Measurements from ENCODE around the gene KRTAP3-2. TPM values are rescaled to one million over a fixed set of nuclear protein-coding genes. Genes with fewer than 3 reads are reported as not detected.
"Not testable (repeated sequence)": the region's sequence is repeated elsewhere in the genome, so short reads cannot be mapped to it uniquely, and the experiment has no call there.

The KRTAP3-2 gene
- not detected in 2 replicates for total RNA-seq (2014; rRNA removed; shearing (Covaris generic))

GRCh38 chr17:40999563-40999962, at the start of gene KRTAP3-2:
TSS of gene KRTAP3-2 (minus strand) at chr17:40999906. CDS start at chr17:40999853, 53 bp downstream.
- DNase-seq (ENCODE audit: low spot score) = not testable (repeated sequence)

GRCh38 chr17:41049110-41049509, 49.4 kb upstream of the KRTAP3-2 start:
- no peak for DNase-seq (ENCODE audit: low spot score)

- no peak for DNase-seq (ENCODE audit: low spot score)
These were observed 48.7 kb upstream of the KRTAP3-2 start for GRCh38 chr17:41048441-41048840.

GRCh38 chr17:41046735-41047465, 47.2 kb upstream of the KRTAP3-2 start, which contains the start of gene KRTAP2-1:
TSS of gene KRTAP2-1 (minus strand) at chr17:41047316. CDS start at chr17:41047267, 49 bp downstream.
- DNase-seq (ENCODE audit: low spot score) = not testable (repeated sequence)

GRCh38 chr17:41042953-41043352, 43.2 kb upstream of the KRTAP3-2 start:
- DNase-seq (ENCODE audit: low spot score) = no peak

- DNase-seq (ENCODE audit: low spot score) = not testable (repeated sequence)
These were observed 41.3 kb upstream of the KRTAP3-2 start, which contains the start of gene KRTAP1-1 for GRCh38 chr17:41040783-41041571. TSS of gene KRTAP1-1 (minus strand) at chr17:41041450. CDS start at chr17:41041397, 53 bp downstream.

GRCh38 chr17:41037853-41038350, 38.2 kb upstream of the KRTAP3-2 start:
- no peak for DNase-seq (ENCODE audit: low spot score)

GRCh38 chr17:41034346-41034935, 34.7 kb upstream of the KRTAP3-2 start, which contains the start of gene KRTAP1-3:
TSS of gene KRTAP1-3 (minus strand) at chr17:41034874. CDS start at chr17:41034821, 53 bp downstream.
- not testable (repeated sequence) for DNase-seq (ENCODE audit: low spot score)

GRCh38 chr17:41029633-41030245, 30.0 kb upstream of the KRTAP3-2 start, which contains the start of gene KRTAP1-4:
TSS of gene KRTAP1-4 (minus strand) at chr17:41030195. CDS start at chr17:41030078, 117 bp downstream.
- no peak for DNase-seq (ENCODE audit: low spot score)

GRCh38 chr17:41026715-41027471, 27.2 kb upstream of the KRTAP3-2 start, which contains the start of gene KRTAP1-5:
TSS of gene KRTAP1-5 (minus strand) at chr17:41027208. CDS start at chr17:41027155, 53 bp downstream.
- DNase-seq (ENCODE audit: low spot score) = peak; percentile 83

GRCh38 chr17:41024697-41025096, 25.0 kb upstream of the KRTAP3-2 start:
- DNase-seq (ENCODE audit: low spot score) = no peak

- no peak for DNase-seq (ENCODE audit: low spot score)
These were observed 20.6 kb upstream of the KRTAP3-2 start for GRCh38 chr17:41020336-41020735.

GRCh38 chr17:41019415-41019814, 19.7 kb upstream of the KRTAP3-2 start:
- no peak for DNase-seq (ENCODE audit: low spot score)

GRCh38 chr17:41018541-41018940, 18.8 kb upstream of the KRTAP3-2 start:
- DNase-seq (ENCODE audit: low spot score) = no peak

- no peak for DNase-seq (ENCODE audit: low spot score)
These were observed 17.0 kb upstream of the KRTAP3-2 start for GRCh38 chr17:41016578-41017215.

- no peak for DNase-seq (ENCODE audit: low spot score)
These were observed 15.7 kb upstream of the KRTAP3-2 start for GRCh38 chr17:41015454-41015853.

- peak; percentile 25 for DNase-seq (ENCODE audit: low spot score)
These were observed 13.9 kb upstream of the KRTAP3-2 start for GRCh38 chr17:41013606-41014005.

GRCh38 chr17:41013181-41013580, 13.5 kb upstream of the KRTAP3-2 start:
- no peak for DNase-seq (ENCODE audit: low spot score)

- DNase-seq (ENCODE audit: low spot score) = no peak
These were observed 12.8 kb upstream of the KRTAP3-2 start for GRCh38 chr17:41012326-41013120.

Measured in H4 (cell line).